Peyer's patch (tissue), 4 donors: Measurements from ENCODE around the gene ATP11C.

Experiments
- CTCF ChIP-seq, 6 experiments: fragments of 450-650 bp in 4 of 6; fragments of 200-600 bp in 2 of 6; sonication (generic) in 1 of 6; IDR thresholded peaks; one replicate each; pipeline ENCODE4 v1.5.1; 2017 to 2019; ENCODE audit warnings: antibody characterized with exemption in 6 of 6, mild to moderate bottlenecking in 3 of 6, moderate library complexity in 1 of 6
- POLR2A ChIP-seq, 2 donors: fragments of 450-650 bp; IDR thresholded peaks; one replicate each; pipeline ENCODE4 v1.5.1; 2017; ENCODE audit warnings: antibody characterized with exemption in 2 of 2, mild to moderate bottlenecking in 2 of 2, moderate library complexity in 2 of 2

DNA sequence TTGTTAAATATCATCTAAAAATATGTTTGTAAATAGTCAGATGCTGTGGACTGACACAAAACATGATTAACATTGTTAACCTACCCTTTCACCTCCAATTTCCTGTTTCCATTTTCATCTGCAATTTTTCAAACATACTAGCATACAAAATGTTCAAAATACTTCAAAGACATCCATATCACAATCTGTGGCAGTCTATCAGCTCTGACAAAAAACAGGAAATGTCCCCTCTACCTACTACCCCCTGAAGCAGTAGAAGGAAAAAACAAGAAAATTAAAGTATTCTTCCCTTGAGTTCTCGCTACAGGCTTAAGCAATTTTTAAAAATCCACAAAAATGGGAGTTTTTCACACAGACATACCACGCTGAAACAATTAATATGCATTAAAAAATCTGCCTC, 116.6 kb downstream of the ATP11C start:
- TF ChIP-seq CTCF (IDR thresholded peaks at IDR 0.05): no peak
- TF ChIP-seq POLR2A (IDR thresholded peaks at IDR 0.05): no peak
